OCI-LY7 (cell line): Measurements from ENCODE around the gene KRT13. TPM values are rescaled to one million over a fixed set of nuclear protein-coding genes. Genes with fewer than 3 reads are reported as not detected.

Experiments used
- BruUV-seq: library from RNA; stranded (reverse); fragments of 400-500 nt; replicated peaks from 2 replicates; lab custom pipeline; 2021; lab: Mats Ljungman, UMichigan
- CTCF ChIA-PET: fragments of 300-600 bp; sonication (Branson Sonifier 250); formaldehyde crosslinking; loops from one replicate; lab custom pipeline; 2022; ENCODE audit warnings: antibody characterized with exemption; ENCODE audit not compliant: unreplicated experiment; lab: Charles Lee
- POLR2A ChIA-PET: fragments of 300-600 bp; sonication (Branson Sonifier 250); formaldehyde crosslinking; loops from one replicate; lab custom pipeline; 2022; ENCODE audit warnings: antibody characterized with exemption; lab: Charles Lee
- DNase-seq: peaks from one replicate; pipeline ENCODE4 v3.0.0-alpha.2; 2015; ENCODE audit warnings: low spot score
- H2AFZ ChIP-seq: fragments of 200-600 bp; sonication (generic), shearing (Covaris generic); 2 replicates; pipeline ENCODE4 v1.6.1; 2014; ENCODE audit warnings: mild to moderate bottlenecking, antibody characterized with exemption, low read length, moderate library complexity
- H3K27ac ChIP-seq: fragments of 200-600 bp; sonication (generic); 2 replicates; pipeline ENCODE4 v1.5.1; 2014; ENCODE audit warnings: mixed run types, low read depth, mild to moderate bottlenecking, moderate library complexity, low read length, inconsistent platforms; ENCODE audit not compliant: poor library complexity, severe bottlenecking
- H3K36me3 ChIP-seq: fragments of 200-600 bp; sonication (generic); 2 replicates; pipeline ENCODE4 v1.6.1; 2014; ENCODE audit warnings: mild to moderate bottlenecking, antibody characterized with exemption, low read length, moderate library complexity, mixed read lengths; ENCODE audit not compliant: insufficient read depth
- H3K4me1 ChIP-seq: fragments of 200-600 bp; sonication (generic); 2 replicates; pipeline ENCODE4 v1.5.1; 2014; ENCODE audit warnings: mild to moderate bottlenecking, low read length; ENCODE audit not compliant: insufficient read depth, poor library complexity, severe bottlenecking
- H3K4me2 ChIP-seq: fragments of 200-600 bp; sonication (generic); 2 replicates; pipeline ENCODE4 v1.6.1; 2014; ENCODE audit warnings: mild to moderate bottlenecking, low read length
- H3K4me3 ChIP-seq: fragments of 200-600 bp; sonication (generic); 2 replicates; pipeline ENCODE4 v1.5.1; 2014; ENCODE audit warnings: mild to moderate bottlenecking, low read depth, low read length; ENCODE audit not compliant: poor library complexity, severe bottlenecking
- H3K79me2 ChIP-seq: fragments of 200-600 bp; sonication (generic); 2 replicates; pipeline ENCODE4 v1.6.1; 2016; ENCODE audit warnings: low read depth, mild to moderate bottlenecking, low read length, moderate library complexity, mixed read lengths; ENCODE audit not compliant: insufficient read depth
- H3K9me2 ChIP-seq: fragments of 200-600 bp; sonication (generic); 2 replicates; pipeline ENCODE4 v1.6.1; 2016; ENCODE audit warnings: mild to moderate bottlenecking, low read length, mixed read lengths; ENCODE audit not compliant: insufficient read depth
- H3K9me3 ChIP-seq: fragments of 200-600 bp; sonication (generic); 2 replicates; pipeline ENCODE4 v1.6.1; 2014; ENCODE audit warnings: mild to moderate bottlenecking, mixed run types, low read length, mixed read lengths
- H4K20me1 ChIP-seq: fragments of 200-600 bp; sonication (generic); 2 replicates; pipeline ENCODE4 v1.6.1; 2014; ENCODE audit warnings: mild to moderate bottlenecking, antibody characterized with exemption, low read length, moderate library complexity, mixed read lengths; ENCODE audit not compliant: insufficient read depth
- CTCF ChIP-seq: fragments of 200-600 bp; sonication (generic); conservative IDR thresholded peaks from 2 replicates; pipeline ENCODE4 v1.5.1; 2014; ENCODE audit warnings: mild to moderate bottlenecking, antibody characterized with exemption, low read length, moderate library complexity, mixed read lengths
- EZH2phosphoT487 ChIP-seq: fragments of 200-600 bp; sonication (generic); IDR thresholded peaks from 2 replicates; pipeline ENCODE4 v1.6.1; 2018; ENCODE audit warnings: low read depth, borderline replicate concordance, mild to moderate bottlenecking, mixed run types, antibody characterized with exemption, low read length, moderate library complexity, mixed read lengths
- intact Hi-C: fragments of 100-400 bp; cut with micrococcal nuclease; formaldehyde crosslinking; loops from one replicate; pipeline ENCODE4 v1.10.0; 2022; ENCODE audit not compliant: unreplicated experiment
- total RNA-seq, 2 experiments: library from RNA; depleted of rRNA in 1 of 2; stranded (reverse); fragments of >200 nt in 1 of 2; shearing (Covaris generic) in 1 of 2; gene quantifications; 2 replicates each; pipeline ENCODE4 v1.2.3, GENCODE V29; 2014 to 2022

Gene KRT13
- total RNA-seq, 2 experiments from 2014 or later: not detected

- Histone ChIP-seq H3K79me2 (no peaks in the 10 kb centered on the region), H3K4me3 (no peak overlapping the region), H4K20me1 (no peaks in the 10 kb centered on the region), H2AFZ (no peak overlapping the region), H3K27ac (no peak overlapping the region), H3K36me3 (no peaks in the 10 kb centered on the region), H3K4me1 (no peaks in the 10 kb centered on the region), H3K9me3 (no peaks in the 10 kb centered on the region), H3K9me2 (no peaks in the 10 kb centered on the region), H3K4me2 (no peak overlapping the region)
- no peak for DNase-seq
- TF ChIP-seq EZH2phosphoT487: no peak
- no peak for TF ChIP-seq CTCF
- BruUV-seq: no TSS peak
- intact Hi-C loops: no loop called here
- ChIA-PET POLR2A (no interaction called here), CTCF (no interaction called here)
These were observed 30.0 kb downstream of the KRT13 start for GRCh38 chr17:41475421-41475820.

GRCh38 chr17:41474863-41475262 is 30.5 kb downstream of the KRT13 start:
- no peak for TF ChIP-seq EZH2phosphoT487
- no peak for TF ChIP-seq CTCF
- Histone ChIP-seq H3K4me3 (no peak overlapping the region), H4K20me1 (no peaks in the 10 kb centered on the region), H3K9me2 (no peaks in the 10 kb centered on the region), H3K79me2 (no peaks in the 10 kb centered on the region), H3K27ac (no peak overlapping the region), H3K4me1 (no peaks in the 10 kb centered on the region), H3K4me2 (no peak overlapping the region), H2AFZ (no peak overlapping the region), H3K36me3 (no peaks in the 10 kb centered on the region), H3K9me3 (no peaks in the 10 kb centered on the region)
- intact Hi-C loops: no loop called here
- BruUV-seq: no TSS peak
- POLR2A ChIA-PET: no interaction called here
- CTCF ChIA-PET: no interaction called here
- no peak for DNase-seq

- TF ChIP-seq CTCF (no peak), EZH2phosphoT487 (no peak)
- H3K9me2 ChIP-seq: no peaks in the 10 kb centered on the region
- DNase-seq: no peak
- no peak overlapping the region for H3K27ac ChIP-seq
- no TSS peak for BruUV-seq
- H3K4me3 ChIP-seq: no peak overlapping the region
- no peaks in the 10 kb centered on the region for H3K4me1 ChIP-seq
- H2AFZ ChIP-seq: no peak overlapping the region
- no peaks in the 10 kb centered on the region for H3K36me3 ChIP-seq
- H4K20me1 ChIP-seq: no peaks in the 10 kb centered on the region
- POLR2A ChIA-PET: no interaction called here
- no peaks in the 10 kb centered on the region for H3K79me2 ChIP-seq
- intact Hi-C loops: no loop called here
- CTCF ChIA-PET: no interaction called here
- H3K4me2 ChIP-seq: no peak overlapping the region
- no peaks in the 10 kb centered on the region for H3K9me3 ChIP-seq
These were observed 37.1 kb downstream of the KRT13 start for GRCh38 chr17:41468346-41468745.
